Aorta (tissue), 5 donors: ENCODE results near the gene PRR35. TPM values are rescaled to one million over a fixed set of nuclear protein-coding genes. Genes with fewer than 3 reads are reported as not detected.

Experiments
- ATAC-seq: fragments of 200-7000 bp; cut with Tn5 transposase; one replicate; pipeline ENCODE4 v1.9.1; 2022; ENCODE audit warnings: moderate library complexity; ENCODE audit not compliant: low FRiP score
- DNase-seq, 2 donors: peaks; one replicate each; pipeline ENCODE4 v3.0.0-alpha.2; 2020
- H3K27ac ChIP-seq, 2 donors: one replicate each; pipeline ENCODE4 v1.5.1; 2013; ENCODE audit warnings: low read length in 2 of 2, mild to moderate bottlenecking in 2 of 2, moderate library complexity in 2 of 2, control low read depth in 1 of 2, inconsistent platforms in 1 of 2, low read depth in 1 of 2
- H3K27me3 ChIP-seq, 2 donors: one replicate each; pipeline ENCODE4 v1.6.1; 2013; ENCODE audit warnings: control low read depth in 1 of 2, low read length in 1 of 2, mild to moderate bottlenecking in 1 of 2, moderate library complexity in 1 of 2; ENCODE audit not compliant: insufficient read depth in 2 of 2, control insufficient read depth in 1 of 2
- H3K36me3 ChIP-seq, 2 donors: one replicate each; pipeline ENCODE4 v1.6.1; 2013; ENCODE audit warnings: control low read depth in 1 of 2, low read length in 1 of 2, mild to moderate bottlenecking in 1 of 2; ENCODE audit not compliant: insufficient read depth in 2 of 2, control insufficient read depth in 1 of 2
- H3K4me1 ChIP-seq, 2 donors: one replicate each; pipeline ENCODE4 v1.6.1; 2013; ENCODE audit warnings: low read length in 2 of 2, control low read depth in 1 of 2, mild to moderate bottlenecking in 1 of 2, moderate library complexity in 1 of 2; ENCODE audit not compliant: insufficient read depth in 2 of 2, control insufficient read depth in 1 of 2
- H3K4me3 ChIP-seq, 2 donors: one replicate each; pipeline ENCODE4 v1.5.1; 2013; ENCODE audit warnings: low read length in 2 of 2, control low read depth in 1 of 2, mild to moderate bottlenecking in 1 of 2
- H3K9me3 ChIP-seq: one replicate; pipeline ENCODE4 v1.6.1; 2013; ENCODE audit warnings: mild to moderate bottlenecking, low read length; ENCODE audit not compliant: control insufficient read depth
- WGBS, 2 donors: extraction: QIAGEN DNeasy Blood & Tissue Kit; methylation state at CpG; one replicate each; pipeline ENCODE4 v1.1.7; 2013; 5-methylcytosine and 5-hydroxymethylcytosine counted together
- intact Hi-C, 2 donors: fragments of 100-400 bp; cut with DNase I; formaldehyde crosslinking; loops; one replicate each; pipeline versions ENCODE4 v1.14.2 to v1.15.0; 2022
- polyA plus RNA-seq, 2 donors: library from polyadenylated mRNA; stranded (reverse); fragments of 200-250 nt; gene quantifications; one replicate each; pipeline ENCODE4 v1.2.3, GENCODE V29; 2013
- total RNA-seq, 2 donors: library from RNA; stranded (reverse); fragmentation: NEBNext Ultra II Directional; extraction: Animal tissue kit (Norgen Biotek cat#: 25700); gene quantifications; one replicate each; pipeline ENCODE4 v1.2.1, GENCODE V29; 2021
- donor health status: healthy with polysubstance abuse.
- donor health status: Bipolar disorder and iron deficiency.
- donor health status: DM: no; HTN: no; CAD: no.
- donor health status: DM: no; HTN: no; CAD: no.
- donor health status: DM: yes; HTN: yes; CAD: no.

Gene PRR35
- total and polyA plus RNA-seq, 4 donors = 0.05 TPM; not detected in 3

DNA sequence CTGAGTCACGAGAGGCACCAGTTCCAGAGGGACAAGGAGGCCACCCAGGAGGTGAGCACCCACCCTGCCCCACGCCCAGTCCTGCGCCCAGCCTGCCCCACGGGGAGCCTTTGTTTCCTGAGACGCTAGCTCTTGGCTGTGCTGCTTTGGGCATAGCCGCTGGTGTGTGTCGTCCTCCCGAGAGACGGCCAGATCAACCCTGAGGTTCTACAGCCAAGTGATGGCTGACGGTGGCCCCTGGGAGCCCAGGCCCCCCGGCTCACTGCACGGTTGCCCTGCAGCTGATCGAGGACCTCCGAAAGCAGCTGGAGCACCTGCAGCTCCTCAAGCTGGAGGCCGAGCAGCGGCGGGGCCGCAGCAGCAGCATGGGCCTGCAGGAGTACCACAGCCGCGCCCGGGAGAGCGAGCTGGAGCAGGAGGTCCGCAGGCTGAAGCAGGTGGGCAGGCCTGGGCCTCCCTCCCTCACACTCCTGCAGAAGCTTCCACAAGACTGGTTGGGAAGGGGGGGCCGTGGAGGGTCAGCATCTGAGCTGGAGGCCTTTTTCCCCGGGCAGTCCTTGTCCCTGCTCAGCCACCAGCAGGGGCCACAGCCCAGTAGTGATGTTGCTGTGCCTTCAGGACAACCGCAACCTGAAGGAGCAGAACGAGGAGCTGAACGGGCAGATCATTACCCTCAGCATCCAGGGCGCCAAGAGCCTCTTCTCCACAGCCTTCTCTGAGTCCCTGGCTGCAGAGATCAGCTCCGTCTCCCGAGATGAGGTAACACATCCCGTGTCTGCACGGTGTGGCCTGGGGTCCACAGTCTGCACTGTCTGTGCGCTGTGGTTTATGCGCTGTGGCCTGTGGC lies 40.1 kb upstream of the PRR35 start:
- WGBS, 2 donors = 90 to 91% methylated on average over 32 to 35 of the region's 35 CpGs
- H3K4me3 ChIP-seq = no peak overlapping the region
- ATAC-seq (no peak), DNase-seq (peak in 1 of 2 donors; percentile 46)
- no peak overlapping the region for H3K27ac ChIP-seq
- no peaks in the 10 kb centered on the region for H3K27me3 ChIP-seq
- H3K36me3 ChIP-seq = peaks cover 0 to 8% of the 10 kb centered on the region in 2 donors
- no peaks in the 10 kb centered on the region for H3K4me1 ChIP-seq
- H3K9me3 ChIP-seq = no peaks in the 10 kb centered on the region
- intact Hi-C loops = no loop called here

DNA sequence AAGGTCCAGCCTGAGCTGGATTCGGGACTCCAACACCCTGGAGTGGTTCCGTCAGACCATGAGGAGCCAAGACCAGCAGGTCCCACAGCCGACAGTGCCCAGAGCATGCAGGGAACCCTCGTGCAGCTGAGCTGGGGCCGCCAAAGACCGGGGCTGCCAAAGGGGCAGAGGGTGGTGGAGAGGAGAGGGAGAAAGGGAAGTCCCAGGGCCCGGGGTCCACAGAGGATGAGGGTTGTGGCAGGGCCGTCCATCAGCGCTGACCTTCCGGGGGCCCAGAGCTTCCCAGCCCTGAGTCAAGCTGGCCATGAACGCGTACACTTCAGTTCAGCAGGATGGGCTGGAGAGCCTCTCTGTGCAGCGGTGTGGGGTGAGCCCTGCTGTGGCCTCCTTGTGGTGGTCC lies 39.3 kb upstream of the PRR35 start:
- Histone ChIP-seq H3K27me3 (no peaks in the 10 kb centered on the region), H3K36me3 (peaks cover 0 to 2% of the 10 kb centered on the region in 2 donors), H3K4me1 (no peaks in the 10 kb centered on the region), H3K27ac (no peak overlapping the region), H3K4me3 (no peak overlapping the region), H3K9me3 (no peaks in the 10 kb centered on the region)
- WGBS, 2 donors = 94 to 95% methylated on average over 13 of the region's 13 CpGs
- intact Hi-C loops = no loop called here
- DNase-seq = no peak
- no peak for ATAC-seq

- no peaks in the 10 kb centered on the region for H3K27me3 ChIP-seq
- WGBS, 2 donors = 75 to 78% methylated on average over 34 of the region's 34 CpGs
- H3K36me3 ChIP-seq = no peaks in the 10 kb centered on the region
- intact Hi-C loops = no loop called here
- no peaks in the 10 kb centered on the region for H3K9me3 ChIP-seq
- DNase-seq (no peak), ATAC-seq (no peak)
- H3K4me1 ChIP-seq = no peaks in the 10 kb centered on the region
- H3K4me3 ChIP-seq = no peak overlapping the region
- no peak overlapping the region for H3K27ac ChIP-seq
These were observed 38.6 kb upstream of the PRR35 start for GRCh38 chr16:521381-522210.

- 67 to 68% methylated on average over 23 of the region's 23 CpGs for WGBS, 2 donors
- Histone ChIP-seq H3K27me3 (no peaks in the 10 kb centered on the region), H3K9me3 (no peaks in the 10 kb centered on the region), H3K36me3 (no peaks in the 10 kb centered on the region), H3K4me1 (no peaks in the 10 kb centered on the region), H3K4me3 (no peak overlapping the region), H3K27ac (no peak overlapping the region)
- intact Hi-C loops = no loop called here
- ATAC-seq (no peak), DNase-seq (no peak)
These were observed 37.7 kb upstream of the PRR35 start for GRCh38 chr16:522320-523096.

GRCh38 chr16:523097-523741 lies 37.0 kb upstream of the PRR35 start:
- intact Hi-C loops = no loop called here
- H3K9me3 ChIP-seq = no peaks in the 10 kb centered on the region
- H3K27ac ChIP-seq = no peak overlapping the region
- no peaks in the 10 kb centered on the region for H3K36me3 ChIP-seq
- no peaks in the 10 kb centered on the region for H3K27me3 ChIP-seq
- H3K4me1 ChIP-seq = no peaks in the 10 kb centered on the region
- no peak for DNase-seq
- 93% methylated on average over 22 of the region's 22 CpGs for WGBS, 2 donors
- no peak for ATAC-seq
- no peak overlapping the region for H3K4me3 ChIP-seq

- H3K27ac ChIP-seq = no peak overlapping the region
- DNase-seq (no peak), ATAC-seq (no peak)
- no peaks in the 10 kb centered on the region for H3K27me3 ChIP-seq
- 78 to 82% methylated on average over 24 of the region's 24 CpGs for WGBS, 2 donors
- no peaks in the 10 kb centered on the region for H3K4me1 ChIP-seq
- no peaks in the 10 kb centered on the region for H3K9me3 ChIP-seq
- intact Hi-C loops = no loop called here
- no peak overlapping the region for H3K4me3 ChIP-seq
- H3K36me3 ChIP-seq = no peaks in the 10 kb centered on the region
These were observed 35.7 kb upstream of the PRR35 start for GRCh38 chr16:524274-525040.

DNA sequence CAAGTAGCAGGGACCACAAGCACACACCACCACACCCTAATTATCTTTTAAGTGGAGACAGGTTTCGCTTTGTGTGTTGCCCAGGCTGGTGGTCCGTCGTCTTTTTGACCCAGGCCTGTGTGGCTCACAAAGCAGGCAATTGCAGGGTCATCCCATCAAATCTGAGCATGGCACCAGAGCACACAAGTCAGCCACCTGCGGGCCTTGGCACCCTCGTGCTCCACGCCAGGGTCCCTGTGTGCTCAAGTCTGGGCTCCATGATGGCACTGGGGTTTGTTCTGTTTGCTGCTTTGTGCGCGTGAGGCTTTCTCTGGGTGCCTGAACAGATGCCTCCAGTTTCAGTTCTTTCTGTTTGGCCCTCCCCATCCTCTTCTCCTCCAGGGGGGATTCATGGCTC lies 35.1 kb upstream of the PRR35 start:
- no peak for DNase-seq
- no peak overlapping the region for H3K27ac ChIP-seq

More for the DNA sequence above, 35.1 kb upstream of the PRR35 start:
- no peak for ATAC-seq
- no peaks in the 10 kb centered on the region for H3K4me1 ChIP-seq
- intact Hi-C loops = no loop called here
- WGBS, 2 donors = 93 to 97% methylated on average over 8 of the region's 8 CpGs
- H3K36me3 ChIP-seq = no peaks in the 10 kb centered on the region
- H3K4me3 ChIP-seq = no peak overlapping the region
- H3K9me3 ChIP-seq = no peaks in the 10 kb centered on the region
- no peaks in the 10 kb centered on the region for H3K27me3 ChIP-seq
